Uterus (tissue), 2 donors: ENCODE results near the gene IL37.

Experiments
- CTCF ChIP-seq, 4 experiments: fragments of 200-600 bp in 2 of 4; fragments of 450-650 bp in 2 of 4; sonication (generic) in 2 of 4; IDR thresholded peaks; one replicate each; pipeline ENCODE4 v1.5.1; 2016 to 2019; ENCODE audit warnings: antibody characterized with exemption in 4 of 4, mild to moderate bottlenecking in 2 of 4, moderate library complexity in 1 of 4
- POLR2A ChIP-seq, 2 donors: fragments of 450-650 bp; IDR thresholded peaks; one replicate each; pipeline ENCODE4 v1.6.1; 2016; ENCODE audit warnings: antibody characterized with exemption in 2 of 2, mild to moderate bottlenecking in 1 of 2, moderate library complexity in 1 of 2

DNA sequence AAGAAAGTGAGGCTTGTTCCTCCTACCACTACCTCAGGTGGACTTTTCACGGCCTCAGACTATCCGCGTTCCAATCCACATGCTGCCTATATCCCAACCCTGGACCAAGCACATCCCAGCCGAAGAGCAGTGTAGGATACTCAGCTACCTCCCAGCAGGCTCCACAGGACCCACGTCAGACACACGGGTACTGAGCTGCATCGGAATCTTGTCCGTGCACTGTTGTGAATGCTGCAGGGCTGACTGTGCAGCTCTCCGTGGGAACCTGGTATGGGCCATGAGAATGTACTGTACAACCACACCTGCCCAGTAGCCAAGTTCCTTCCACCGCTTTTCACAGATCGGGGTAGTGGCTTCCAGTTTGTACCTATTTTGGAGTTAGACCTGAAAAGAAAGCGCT lies 22.3 kb downstream of the IL37 start:
- no peak for TF ChIP-seq CTCF (IDR thresholded peaks at IDR 0.05)
- TF ChIP-seq POLR2A (IDR thresholded peaks at IDR 0.05) = no peak
